Dendritic cell treated with granulocyte-macrophage colony-stimulating factor and Interleukin-4, amounts not matched to agents 40 ng/mL and 50 ng/mL, for 4 days (primary cell): Measurements from ENCODE around the gene EIPR1.

ENCODE experiments used
- H3K27ac Mint-ChIP-seq: one replicate; pipeline ENCODE4 v1.8.0; 2022; ENCODE audit warnings: mild to moderate bottlenecking, mixed read lengths
- H3K27me3 Mint-ChIP-seq: one replicate; pipeline ENCODE4 v1.8.0; 2022; ENCODE audit warnings: mild to moderate bottlenecking, mixed read lengths
- H3K36me3 Mint-ChIP-seq: one replicate; pipeline ENCODE4 v1.8.0; 2022; ENCODE audit warnings: low read depth, mixed read lengths
- H3K4me1 Mint-ChIP-seq: one replicate; pipeline ENCODE4 v1.8.0; 2022; ENCODE audit warnings: low read depth, mixed read lengths
- H3K4me3 Mint-ChIP-seq: one replicate; pipeline ENCODE4 v1.8.0; 2022; ENCODE audit warnings: mild to moderate bottlenecking, moderate library complexity, mixed read lengths
- H3K9me3 Mint-ChIP-seq: one replicate; pipeline ENCODE4 v1.8.0; 2022; ENCODE audit warnings: mixed read lengths
- intact Hi-C: fragments of 100-400 bp; cut with micrococcal nuclease; formaldehyde crosslinking; loops from one replicate; pipeline ENCODE4 v1.15.0; 2022

Gene EIPR1

GRCh38 chr2:3144856-3145255 lies 232.8 kb downstream of the EIPR1 start:
- Mint-ChIP-seq H3K4me1 (no peaks in the 10 kb centered on the region), H3K4me3 (no peak overlapping the region), H3K27me3 (no peaks in the 10 kb centered on the region), H3K36me3 (no peaks in the 10 kb centered on the region), H3K9me3 (no peaks in the 10 kb centered on the region), H3K27ac (no peak overlapping the region)
- intact Hi-C loops: no loop called here

DNA sequence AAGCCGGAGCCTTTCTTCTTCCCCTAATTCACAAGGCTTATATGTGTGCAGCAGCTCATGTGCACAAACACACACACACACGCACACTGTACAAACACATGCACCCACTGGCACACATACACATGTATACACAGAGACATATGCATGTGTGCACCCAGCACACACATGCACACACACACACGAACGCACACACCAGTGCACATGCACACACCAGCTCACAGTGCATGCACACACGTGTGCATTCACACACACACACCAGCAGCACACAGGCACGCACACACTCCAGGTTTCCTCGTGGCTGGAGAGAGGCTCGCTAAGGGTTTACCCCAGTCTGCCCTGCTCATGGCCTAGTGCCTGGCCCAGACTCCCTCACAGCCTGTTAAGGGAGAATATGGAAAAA lies 234.0 kb downstream of the EIPR1 start:
- intact Hi-C loops: no loop called here
- Mint-ChIP-seq H3K9me3 (no peaks in the 10 kb centered on the region), H3K27me3 (no peaks in the 10 kb centered on the region), H3K36me3 (no peaks in the 10 kb centered on the region), H3K4me3 (no peak overlapping the region), H3K4me1 (no peaks in the 10 kb centered on the region), H3K27ac (no peak overlapping the region)

GRCh38 chr2:3142961-3143571 lies 234.6 kb downstream of the EIPR1 start:
- Mint-ChIP-seq H3K9me3 (no peaks in the 10 kb centered on the region), H3K4me3 (no peak overlapping the region), H3K36me3 (no peaks in the 10 kb centered on the region), H3K27ac (no peak overlapping the region), H3K27me3 (no peaks in the 10 kb centered on the region), H3K4me1 (no peaks in the 10 kb centered on the region)
- intact Hi-C loops: no loop called here

GRCh38 chr2:3142210-3142609 lies 235.4 kb downstream of the EIPR1 start:
- intact Hi-C loops: no loop called here
- no peaks in the 10 kb centered on the region for H3K36me3 Mint-ChIP-seq
- no peak overlapping the region for H3K27ac Mint-ChIP-seq
- H3K4me1 Mint-ChIP-seq: no peaks in the 10 kb centered on the region
- H3K27me3 Mint-ChIP-seq: no peaks in the 10 kb centered on the region
- H3K4me3 Mint-ChIP-seq: no peak overlapping the region
- H3K9me3 Mint-ChIP-seq: no peaks in the 10 kb centered on the region

DNA sequence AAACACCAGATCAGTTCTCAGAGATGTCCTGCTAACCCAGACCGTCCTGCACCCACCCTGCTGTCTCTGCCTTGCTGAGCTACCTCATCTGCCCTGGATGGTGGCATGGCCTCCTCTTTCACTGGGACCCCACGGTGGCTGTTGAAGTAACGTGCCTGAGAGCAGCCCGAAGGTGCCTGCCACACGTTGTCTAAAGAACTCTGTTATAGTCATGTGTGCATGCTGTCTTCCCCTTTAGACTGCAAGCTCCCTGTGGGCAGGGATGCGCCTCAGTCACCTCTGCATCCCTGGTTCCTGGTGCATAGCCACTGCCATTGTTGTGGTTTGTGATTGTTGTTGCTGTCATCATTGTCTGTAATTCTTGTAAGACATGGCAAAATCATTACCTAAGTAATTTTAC lies 235.9 kb downstream of the EIPR1 start:
- no peaks in the 10 kb centered on the region for H3K36me3 Mint-ChIP-seq
- H3K4me1 Mint-ChIP-seq: no peaks in the 10 kb centered on the region
- no peaks in the 10 kb centered on the region for H3K27me3 Mint-ChIP-seq
- H3K9me3 Mint-ChIP-seq: no peaks in the 10 kb centered on the region
- H3K4me3 Mint-ChIP-seq: no peak overlapping the region
- intact Hi-C loops: no loop called here
- H3K27ac Mint-ChIP-seq: no peak overlapping the region

- Mint-ChIP-seq H3K4me3 (no peak overlapping the region), H3K36me3 (no peaks in the 10 kb centered on the region), H3K4me1 (no peaks in the 10 kb centered on the region), H3K27me3 (no peaks in the 10 kb centered on the region), H3K27ac (no peak overlapping the region), H3K9me3 (no peaks in the 10 kb centered on the region)
- intact Hi-C loops: no loop called here
Observed at GRCh38 chr2:3139906-3140305, 237.7 kb downstream of the EIPR1 start.
